HCT116 (cell line): ENCODE results near the gene ZNF423.

ENCODE experiments used
- CBX3 ChIP-seq: IDR thresholded peaks from 2 replicates; pipeline ENCODE4 v1.6.1; 2012; ENCODE audit warnings: low read depth
- CTCF ChIP-seq, 3 experiments: fragments of 200-600 bp in 1 of 3; sonication (generic) in 1 of 3; IDR thresholded peaks in 2 of 3; conservative IDR thresholded peaks in 1 of 3; 2 replicates each; pipeline ENCODE4 v1.5.1; 2012 to 2017; ENCODE audit warnings: low read depth in 2 of 3, low read length in 2 of 3, antibody characterized with exemption in 1 of 3, borderline replicate concordance in 1 of 3, control low read depth in 1 of 3, mild to moderate bottlenecking in 1 of 3, mixed read lengths in 1 of 3, mixed run types in 1 of 3, moderate library complexity in 1 of 3; ENCODE audit not compliant: insufficient read depth in 1 of 3
- EZH2phosphoT487 ChIP-seq: fragments of 200-600 bp; IDR thresholded peaks from 2 replicates; pipeline ENCODE4 v1.6.1; 2018; ENCODE audit warnings: antibody characterized with exemption, borderline replicate concordance
- MAX ChIP-seq: IDR thresholded peaks from 2 replicates; pipeline ENCODE4 v1.6.1; 2012
- POLR2A ChIP-seq: IDR thresholded peaks from 2 replicates; pipeline ENCODE4 v1.7.0; 2011; ENCODE audit warnings: borderline replicate concordance; ENCODE audit not compliant: insufficient read depth, insufficient read length; ENCODE audit errors: extremely low read depth
- POLR2AphosphoS5 ChIP-seq: IDR thresholded peaks from 2 replicates; pipeline ENCODE4 v1.6.1; 2011; ENCODE audit warnings: mild to moderate bottlenecking, low read depth, low read length, moderate library complexity
- RAD21 ChIP-seq: IDR thresholded peaks from 2 replicates; pipeline ENCODE4 v1.6.1; 2012; ENCODE audit warnings: low read depth, mild to moderate bottlenecking
- REST ChIP-seq: IDR thresholded peaks from 2 replicates; pipeline ENCODE4 v1.6.1; 2012; ENCODE audit warnings: low read depth
- SIN3A ChIP-seq: IDR thresholded peaks from 2 replicates; pipeline ENCODE4 v1.6.1; 2012; ENCODE audit warnings: low read depth
- SP1 ChIP-seq: IDR thresholded peaks from 2 replicates; pipeline ENCODE4 v1.6.1; 2012; ENCODE audit warnings: low read depth
- SRF ChIP-seq: IDR thresholded peaks from 2 replicates; pipeline ENCODE4 v1.6.1; 2012; ENCODE audit warnings: low read depth
- YY1 ChIP-seq: IDR thresholded peaks from 2 replicates; pipeline ENCODE4 v1.6.1; 2011; ENCODE audit warnings: low read length, low read depth, moderate library complexity, mild to moderate bottlenecking; ENCODE audit not compliant: insufficient replicate concordance; ENCODE audit errors: extremely low read depth
- TF ChIP-seq, protein P1 (sequence below): IDR thresholded peaks from 2 replicates; pipeline ENCODE4 v1.6.1; 2012

DNA sequence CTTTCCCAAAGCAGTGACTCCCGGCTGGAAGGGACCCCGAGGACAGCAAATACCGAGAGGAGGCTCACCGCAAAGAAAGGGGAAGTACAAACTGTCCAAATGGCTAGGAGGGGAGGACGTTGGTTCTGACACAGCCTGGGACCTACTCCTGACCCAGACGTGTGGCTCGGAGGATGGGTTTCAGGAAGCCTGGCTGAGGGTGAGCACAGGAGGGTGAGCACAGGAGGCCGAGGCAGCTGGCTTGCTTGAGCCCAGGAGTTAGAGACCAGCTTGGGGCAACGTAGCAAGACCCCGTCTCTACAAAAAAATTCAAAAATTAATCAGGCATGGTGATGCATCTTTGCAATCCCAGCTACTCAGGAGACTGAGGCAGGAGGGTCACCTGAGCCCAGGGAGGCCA, 399.1 kb downstream of the ZNF423 start:
- TF ChIP-seq POLR2A (no peak), RAD21 (no peak), SIN3A (no peak), CTCF (IDR thresholded peaks at IDR 0.05 in 2 of 3, conservative IDR thresholded peaks at IDR 0.05 in 1 of 3; ENCODE audit: borderline replicate concordance in 1 of 3, insufficient read depth in 1 of 3, low read depth in 2 of 3, low read length in 2 of 3) (no peak), YY1 (no peak), SP1 (no peak), MAX (no peak), REST (no peak), EZH2phosphoT487 (no peak), CBX3 (no peak), SRF (no peak), POLR2AphosphoS5 (no peak)
- TF ChIP-seq, protein P1, sequence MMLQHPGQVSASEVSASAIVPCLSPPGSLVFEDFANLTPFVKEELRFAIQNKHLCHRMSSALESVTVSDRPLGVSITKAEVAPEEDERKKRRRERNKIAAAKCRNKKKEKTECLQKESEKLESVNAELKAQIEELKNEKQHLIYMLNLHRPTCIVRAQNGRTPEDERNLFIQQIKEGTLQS, result no peak
